ENCODE measurements around the gene TRIM10. TPM values are rescaled to one million over a fixed set of nuclear protein-coding genes. Genes with fewer than 3 reads are reported as not detected.

The TRIM10 gene
- total RNA-seq, 1 experiment from 2014 or later, result not detected

DNA sequence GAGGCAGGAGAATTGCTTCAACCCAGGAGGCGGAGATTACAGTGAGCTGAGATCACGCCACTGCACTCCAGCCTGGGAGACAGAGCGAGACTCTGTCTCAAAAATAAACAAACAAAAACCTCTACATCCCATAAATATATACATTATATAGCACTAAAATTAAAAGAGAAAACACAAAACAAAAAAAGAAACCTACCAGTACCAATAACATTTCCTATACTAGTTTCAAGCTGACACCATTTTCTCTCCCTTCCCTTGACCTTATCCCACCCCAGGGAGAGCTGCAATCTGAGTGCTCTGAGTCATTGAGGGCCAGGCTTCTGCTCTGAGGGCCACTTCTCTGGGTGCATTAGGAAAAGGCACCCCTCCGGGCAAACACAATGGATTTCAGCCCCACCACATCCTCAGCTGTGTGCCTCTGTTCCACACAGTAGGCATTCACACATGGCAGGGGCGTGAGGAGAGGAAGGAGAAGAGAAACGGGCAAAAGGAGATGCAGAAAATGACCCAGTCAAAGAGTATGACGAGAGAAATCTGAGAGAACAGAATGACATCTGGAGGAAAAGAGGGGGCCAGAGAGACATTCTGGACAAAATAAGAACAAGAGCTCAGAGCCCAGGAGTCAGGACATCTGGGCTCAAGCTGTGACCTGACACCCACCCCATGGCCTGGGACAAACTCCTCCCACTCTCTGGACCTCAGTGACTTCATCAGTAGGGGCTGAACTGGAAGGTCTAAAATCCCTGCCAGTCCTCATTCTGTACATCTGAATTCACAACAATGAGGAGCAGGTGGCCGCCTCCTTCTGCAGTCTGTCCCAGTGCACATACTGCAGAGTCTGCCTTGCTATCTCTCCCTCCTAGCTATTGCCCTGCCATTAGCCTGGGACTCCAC, 34.0 kb upstream of the TRIM10 start:
- CTCF ChIA-PET, result interaction anchor here (1.3 kb wide), 1 partner anchor 66 kb away, joined by 3 read pairs; no protein-coding TSS in a partner anchor
- no TSS peak for BruUV-seq (replicated peaks)
- no peaks in the 10 kb centered on the region for H3K4me1 Mint-ChIP-seq (ENCODE audit: insufficient read depth, unreplicated experiment)

DNA sequence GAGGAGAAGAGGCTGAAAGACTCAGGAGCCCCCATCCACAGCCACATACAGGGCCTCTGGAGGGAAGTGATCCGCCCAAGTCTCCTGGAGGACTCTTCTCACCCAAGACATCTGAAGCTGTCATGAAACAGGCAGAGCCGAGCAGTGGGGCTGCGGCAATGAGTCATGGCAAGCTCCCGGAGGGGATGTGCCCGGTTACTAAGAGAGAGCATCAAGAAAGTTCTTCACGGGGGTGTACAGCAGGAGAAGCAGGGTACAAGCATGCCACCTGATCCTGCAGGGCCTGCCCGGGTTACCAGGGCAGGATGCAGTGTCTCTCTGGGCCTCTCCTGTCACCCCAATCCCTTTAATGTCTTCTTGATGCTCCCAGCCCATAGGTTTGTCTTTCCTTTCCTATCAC, 31.1 kb upstream of the TRIM10 start:
- intact Hi-C loops (cut with micrococcal nuclease), result no loop called here
- no TSS peak for BruUV-seq (replicated peaks)
- H3K9me3 Mint-ChIP-seq (ENCODE audit: unreplicated experiment), result no peaks in the 10 kb centered on the region
- TF ChIP-seq, protein P1, sequence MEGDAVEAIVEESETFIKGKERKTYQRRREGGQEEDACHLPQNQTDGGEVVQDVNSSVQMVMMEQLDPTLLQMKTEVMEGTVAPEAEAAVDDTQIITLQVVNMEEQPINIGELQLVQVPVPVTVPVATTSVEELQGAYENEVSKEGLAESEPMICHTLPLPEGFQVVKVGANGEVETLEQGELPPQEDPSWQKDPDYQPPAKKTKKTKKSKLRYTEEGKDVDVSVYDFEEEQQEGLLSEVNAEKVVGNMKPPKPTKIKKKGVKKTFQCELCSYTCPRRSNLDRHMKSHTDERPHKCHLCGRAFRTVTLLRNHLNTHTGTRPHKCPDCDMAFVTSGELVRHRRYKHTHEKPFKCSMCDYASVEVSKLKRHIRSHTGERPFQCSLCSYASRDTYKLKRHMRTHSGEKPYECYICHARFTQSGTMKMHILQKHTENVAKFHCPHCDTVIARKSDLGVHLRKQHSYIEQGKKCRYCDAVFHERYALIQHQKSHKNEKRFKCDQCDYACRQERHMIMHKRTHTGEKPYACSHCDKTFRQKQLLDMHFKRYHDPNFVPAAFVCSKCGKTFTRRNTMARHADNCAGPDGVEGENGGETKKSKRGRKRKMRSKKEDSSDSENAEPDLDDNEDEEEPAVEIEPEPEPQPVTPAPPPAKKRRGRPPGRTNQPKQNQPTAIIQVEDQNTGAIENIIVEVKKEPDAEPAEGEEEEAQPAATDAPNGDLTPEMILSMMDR (IDR thresholded peaks at IDR 0.05; ENCODE audit: unreplicated experiment), result no peak
- H3K27ac Mint-ChIP-seq (ENCODE audit: low read depth, unreplicated experiment), result no peak overlapping the region
- CTCF ChIA-PET, result interaction anchor here (0.6 kb wide), 1 partner anchor 300 kb away, joined by 5 read pairs; no protein-coding TSS in a partner anchor
- no peak for DNase-seq (ENCODE audit: unreplicated experiment)
- H3K4me1 Mint-ChIP-seq (ENCODE audit: insufficient read depth, unreplicated experiment), result no peaks in the 10 kb centered on the region
- H3K4me3 Mint-ChIP-seq (ENCODE audit: unreplicated experiment), result no peak overlapping the region
- peaks cover 64% of the 10 kb centered on the region for H3K36me3 Mint-ChIP-seq (ENCODE audit: insufficient read depth, unreplicated experiment)
- no peaks in the 10 kb centered on the region for H3K27me3 Mint-ChIP-seq (ENCODE audit: insufficient read depth, unreplicated experiment)
- POLR2A ChIA-PET, result no interaction called here

More for the DNA sequence above, 34.0 kb upstream of the TRIM10 start:
- TF ChIP-seq, protein P1 (IDR thresholded peaks at IDR 0.05; ENCODE audit: unreplicated experiment), result no peak
- Mint-ChIP-seq H3K27ac (ENCODE audit: low read depth, unreplicated experiment) (no peak overlapping the region), H3K9me3 (ENCODE audit: unreplicated experiment) (no peaks in the 10 kb centered on the region), H3K27me3 (ENCODE audit: insufficient read depth, unreplicated experiment) (no peaks in the 10 kb centered on the region), H3K4me3 (ENCODE audit: unreplicated experiment) (no peak overlapping the region), H3K36me3 (ENCODE audit: insufficient read depth, unreplicated experiment) (peaks cover 71% of the 10 kb centered on the region)
- DNase-seq (ENCODE audit: unreplicated experiment), result no peak
- POLR2A ChIA-PET, result interaction anchor here (0.6 to 1.3 kb wide), 5 partner anchors 11 to 94 kb away, joined by 3 to 5 read pairs (median 4); partner anchors contain the start of gene TRIM26
- intact Hi-C loops (cut with micrococcal nuclease), result no loop called here

DNA sequence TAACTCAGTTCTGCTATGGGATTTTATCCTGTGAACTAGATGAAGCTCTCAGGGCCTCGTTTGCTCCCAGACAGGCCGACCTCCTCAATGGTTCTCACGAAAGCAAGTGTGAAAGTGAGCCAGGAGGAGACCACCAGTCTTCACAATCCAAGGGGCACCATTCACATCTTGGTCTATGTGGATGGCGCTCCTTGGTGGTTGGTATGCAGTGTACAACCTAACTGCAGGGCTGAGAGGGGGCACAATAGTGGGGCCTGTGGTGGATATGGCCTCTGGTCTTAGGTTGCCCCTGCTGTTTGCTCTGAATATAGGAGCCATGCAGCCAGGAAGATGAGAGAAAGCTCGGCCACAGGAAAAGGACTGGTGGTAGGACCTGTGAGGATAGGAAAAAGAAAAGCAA, 27.5 kb upstream of the TRIM10 start:
- intact Hi-C loops (cut with micrococcal nuclease), result no loop called here
- no peaks in the 10 kb centered on the region for H3K9me3 Mint-ChIP-seq (ENCODE audit: unreplicated experiment)
- CTCF ChIA-PET, result interaction anchor here (0.6 kb wide), 1 partner anchor 17 kb away, joined by 3 read pairs; no protein-coding TSS in a partner anchor
- H3K27me3 Mint-ChIP-seq (ENCODE audit: insufficient read depth, unreplicated experiment), result no peaks in the 10 kb centered on the region
- H3K4me1 Mint-ChIP-seq (ENCODE audit: insufficient read depth, unreplicated experiment), result no peaks in the 10 kb centered on the region
- POLR2A ChIA-PET, result interaction anchor here (1.3 kb wide), 1 partner anchor 13 kb away, joined by 3 read pairs; no protein-coding TSS in a partner anchor
- TF ChIP-seq, protein P1 (IDR thresholded peaks at IDR 0.05; ENCODE audit: unreplicated experiment), result no peak
- no peak overlapping the region for H3K4me3 Mint-ChIP-seq (ENCODE audit: unreplicated experiment)
- peaks cover 65% of the 10 kb centered on the region for H3K36me3 Mint-ChIP-seq (ENCODE audit: insufficient read depth, unreplicated experiment)
- DNase-seq (ENCODE audit: unreplicated experiment), result no peak
- no TSS peak for BruUV-seq (replicated peaks)
- H3K27ac Mint-ChIP-seq (ENCODE audit: low read depth, unreplicated experiment), result no peak overlapping the region

DNA sequence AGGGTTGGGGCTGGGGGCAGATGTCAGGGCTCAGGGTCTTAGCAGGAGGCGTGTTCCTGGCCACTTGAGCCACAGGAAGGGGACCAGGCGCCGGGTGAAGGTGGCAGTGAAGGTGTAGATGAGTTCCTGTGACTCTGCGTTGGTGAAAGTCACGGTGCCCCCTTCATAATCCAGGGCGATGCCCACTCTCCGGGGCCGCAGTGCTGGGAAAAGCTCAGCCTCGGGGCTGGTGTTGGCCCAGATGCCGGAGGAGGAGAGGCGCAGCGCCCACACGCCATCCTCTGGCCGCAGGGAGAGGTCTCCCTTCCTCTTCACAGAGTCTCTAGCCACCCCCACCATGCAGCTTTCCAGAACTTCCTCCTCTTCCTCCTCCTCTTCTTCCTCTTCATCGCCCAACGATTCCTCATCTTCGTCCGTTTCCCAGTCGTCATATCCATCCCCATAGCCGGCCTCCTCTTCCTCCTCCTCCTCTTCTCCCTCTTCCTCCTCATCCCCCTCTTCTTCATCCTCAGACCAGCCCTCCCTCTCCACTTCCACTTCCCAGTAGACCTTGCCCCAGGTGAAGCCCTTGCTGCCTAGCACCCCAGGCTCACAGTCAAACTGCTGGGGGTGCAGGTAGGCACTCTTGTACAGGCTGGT, 25.0 kb upstream of the TRIM10 start:
- BruUV-seq (replicated peaks), result no TSS peak
- H3K9me3 Mint-ChIP-seq (ENCODE audit: unreplicated experiment), result no peaks in the 10 kb centered on the region
- H3K4me3 Mint-ChIP-seq (ENCODE audit: unreplicated experiment), result no peak overlapping the region
- POLR2A ChIA-PET, result interaction anchor here (1.2 kb wide), 1 partner anchor 27 kb away, joined by 3 read pairs; the partner anchor contains the start of gene TRIM26
- no peak for DNase-seq (ENCODE audit: unreplicated experiment)
- peak overlapping the region; percentile 41 for H3K27ac Mint-ChIP-seq (ENCODE audit: low read depth, unreplicated experiment)
- intact Hi-C loops (cut with micrococcal nuclease), result no loop called here
- CTCF ChIA-PET, result interaction anchor here (1.1 kb wide), 1 partner anchor 16 kb away, joined by 3 read pairs; no protein-coding TSS in a partner anchor
- no peaks in the 10 kb centered on the region for H3K4me1 Mint-ChIP-seq (ENCODE audit: insufficient read depth, unreplicated experiment)
- no peaks in the 10 kb centered on the region for H3K27me3 Mint-ChIP-seq (ENCODE audit: insufficient read depth, unreplicated experiment)
- peaks cover 56% of the 10 kb centered on the region for H3K36me3 Mint-ChIP-seq (ENCODE audit: insufficient read depth, unreplicated experiment)
- TF ChIP-seq, protein P1 (IDR thresholded peaks at IDR 0.05; ENCODE audit: unreplicated experiment), result no peak

All from MCF 10A (cell line).